Subcutaneous adipose tissue (tissue), 4 donors: ENCODE measurements around the gene CD300LF. TPM values are rescaled to one million over a fixed set of nuclear protein-coding genes. Genes with fewer than 3 reads are reported as not detected.

Experiments used
- total RNA-seq, 4 donors: library from RNA; depleted of rRNA; stranded (reverse); fragments of >200 nt; gene quantifications; one replicate each; pipeline ENCODE4 v1.1.0, GENCODE V29; 2016
- TF ChIP-seq, protein P1 (sequence below): fragments of 450-650 bp; IDR thresholded peaks from one replicate; pipeline ENCODE4 v1.5.1; 2016; ENCODE audit warnings: low read depth, mild to moderate bottlenecking, control low read depth, antibody characterized with exemption, moderate library complexity

Gene CD300LF
- total RNA-seq, 4 donors from 2014 or later, result 0.98 to 6.8 (median 1.1) TPM; not detected in 1

DNA sequence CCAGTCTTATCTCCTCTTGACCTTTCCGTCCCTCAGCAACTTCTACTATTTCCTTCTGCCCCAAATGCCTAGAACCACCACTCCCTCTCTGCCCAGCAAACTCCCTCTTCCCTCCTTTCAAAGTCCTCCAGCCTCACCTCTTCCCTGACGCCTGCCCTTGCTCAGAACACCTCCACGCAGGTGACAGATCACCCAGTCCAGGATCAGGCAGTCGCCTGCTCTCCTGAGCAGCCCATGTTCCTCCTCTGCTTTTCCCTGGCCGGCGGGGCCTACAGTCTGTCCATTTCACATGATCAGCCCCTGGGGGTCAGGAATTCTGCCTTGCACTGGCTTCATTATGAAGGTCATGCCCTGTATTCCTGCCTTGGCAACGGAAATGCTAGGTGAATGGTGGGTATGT, 422 bp downstream of the CD300LF start:
- TF ChIP-seq, protein P1, sequence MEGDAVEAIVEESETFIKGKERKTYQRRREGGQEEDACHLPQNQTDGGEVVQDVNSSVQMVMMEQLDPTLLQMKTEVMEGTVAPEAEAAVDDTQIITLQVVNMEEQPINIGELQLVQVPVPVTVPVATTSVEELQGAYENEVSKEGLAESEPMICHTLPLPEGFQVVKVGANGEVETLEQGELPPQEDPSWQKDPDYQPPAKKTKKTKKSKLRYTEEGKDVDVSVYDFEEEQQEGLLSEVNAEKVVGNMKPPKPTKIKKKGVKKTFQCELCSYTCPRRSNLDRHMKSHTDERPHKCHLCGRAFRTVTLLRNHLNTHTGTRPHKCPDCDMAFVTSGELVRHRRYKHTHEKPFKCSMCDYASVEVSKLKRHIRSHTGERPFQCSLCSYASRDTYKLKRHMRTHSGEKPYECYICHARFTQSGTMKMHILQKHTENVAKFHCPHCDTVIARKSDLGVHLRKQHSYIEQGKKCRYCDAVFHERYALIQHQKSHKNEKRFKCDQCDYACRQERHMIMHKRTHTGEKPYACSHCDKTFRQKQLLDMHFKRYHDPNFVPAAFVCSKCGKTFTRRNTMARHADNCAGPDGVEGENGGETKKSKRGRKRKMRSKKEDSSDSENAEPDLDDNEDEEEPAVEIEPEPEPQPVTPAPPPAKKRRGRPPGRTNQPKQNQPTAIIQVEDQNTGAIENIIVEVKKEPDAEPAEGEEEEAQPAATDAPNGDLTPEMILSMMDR, result no peak

DNA sequence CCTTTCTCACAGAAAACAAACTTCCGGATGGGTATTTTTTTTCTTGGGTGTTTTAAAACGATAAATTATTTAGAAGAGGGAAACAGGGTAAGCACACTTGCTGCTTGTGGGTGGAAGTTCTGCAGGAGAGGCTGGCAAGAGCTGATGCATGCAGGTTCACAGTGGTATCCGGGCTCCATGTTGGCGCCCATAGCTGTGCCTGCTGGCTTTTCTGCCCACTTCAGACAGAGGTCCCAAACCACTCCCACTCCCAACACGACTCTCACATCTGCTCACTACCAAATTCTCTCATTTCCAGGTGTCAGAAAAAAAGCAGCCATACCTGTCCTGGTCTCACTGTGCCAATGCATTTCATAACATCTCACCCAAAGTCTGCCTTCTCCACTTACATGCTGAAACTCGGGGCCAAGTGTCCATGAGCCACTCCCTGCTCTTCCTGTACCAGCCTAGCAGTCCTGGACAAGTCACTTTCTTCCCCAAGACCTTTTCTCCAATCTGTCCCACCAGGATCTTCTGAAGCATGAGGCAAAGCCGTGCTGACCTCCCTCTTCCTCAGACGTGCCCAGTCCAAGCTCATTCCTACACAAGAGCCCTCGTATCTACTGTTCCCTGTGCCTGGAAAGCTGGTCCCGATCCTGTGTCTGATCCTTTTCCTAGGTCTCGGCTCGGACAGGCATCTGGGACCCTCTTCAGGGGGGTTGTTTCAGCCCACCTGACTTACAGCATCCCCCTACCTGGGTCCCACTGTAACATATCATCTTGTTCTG, 1.5 kb downstream of the CD300LF start:
- TF ChIP-seq, protein P1, result no peak

DNA sequence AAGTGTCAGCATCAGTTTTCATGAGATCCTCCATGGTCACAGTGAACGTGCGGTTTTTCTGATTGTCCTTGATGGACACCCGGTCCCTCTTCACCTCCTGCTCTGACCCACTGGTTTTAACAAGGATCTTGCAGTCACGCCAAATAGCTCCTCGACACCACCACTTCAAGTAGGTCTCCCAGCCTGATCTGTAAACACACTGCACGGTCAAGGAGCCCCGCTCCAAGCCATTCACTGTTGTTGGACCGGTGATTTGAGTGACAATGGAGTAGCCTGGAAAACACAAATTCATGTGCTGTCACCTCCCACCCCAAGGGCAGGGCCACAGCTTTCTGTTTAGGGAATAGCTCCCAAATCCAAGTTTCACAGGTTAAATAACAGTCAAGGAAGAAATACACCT, 8.2 kb downstream of the CD300LF start:
- TF ChIP-seq, protein P1, result no peak

DNA sequence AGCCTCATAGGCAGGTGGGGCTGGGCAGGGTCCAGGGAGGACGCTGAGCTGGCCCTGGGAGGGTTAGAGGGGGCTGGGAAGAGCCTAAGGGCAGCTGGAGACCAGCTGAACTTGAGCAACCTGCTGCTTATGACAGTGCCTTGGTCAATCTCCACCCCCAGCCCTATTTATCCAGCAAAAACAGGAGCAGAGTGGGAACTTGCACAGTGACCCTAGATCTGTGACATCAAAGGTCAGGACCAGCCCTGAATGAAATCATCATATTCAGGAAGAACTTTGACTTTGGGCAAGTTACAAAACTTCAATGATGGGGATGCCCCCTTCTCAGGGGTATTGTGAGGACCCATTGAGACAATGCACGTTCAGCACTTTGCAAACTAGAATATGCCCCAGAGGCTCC, 9.4 kb downstream of the CD300LF start:
- TF ChIP-seq, protein P1, result no peak

DNA sequence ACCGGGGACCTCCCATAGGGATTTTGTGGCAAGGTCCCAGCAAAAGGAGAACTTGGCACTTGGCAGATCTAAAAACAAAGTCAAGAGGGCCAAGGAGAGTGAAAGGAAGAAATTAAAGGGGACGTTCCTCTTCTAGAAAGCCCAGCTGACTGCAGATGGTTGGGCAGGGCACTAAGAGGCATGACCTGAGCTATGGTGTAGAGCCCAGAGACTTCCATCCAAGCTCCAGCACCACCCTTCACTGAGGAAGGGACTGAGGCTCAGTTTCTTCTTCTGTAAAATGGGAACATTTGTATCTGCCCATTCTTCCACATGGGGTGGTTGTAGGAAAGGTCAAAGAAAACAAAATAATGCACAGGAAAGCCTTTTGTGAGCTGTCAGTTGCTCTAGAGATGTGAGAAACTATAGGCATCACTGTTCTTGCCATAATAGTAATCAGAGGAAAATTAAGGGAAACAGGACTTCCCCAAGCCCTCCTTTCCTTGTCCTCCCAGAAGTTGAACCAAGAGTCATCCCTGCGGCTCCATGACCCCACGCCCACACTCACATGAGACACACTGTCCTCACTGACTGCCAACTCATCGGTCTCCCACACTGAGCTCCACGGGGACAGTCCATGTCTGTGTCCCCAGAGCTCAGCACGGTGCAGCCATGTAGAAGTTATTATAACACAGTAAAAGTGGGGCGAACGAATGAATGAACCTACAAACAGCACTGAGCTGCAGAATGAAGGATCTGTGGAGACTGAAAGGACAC, 10.4 kb downstream of the CD300LF start:
- TF ChIP-seq, protein P1, result no peak

DNA sequence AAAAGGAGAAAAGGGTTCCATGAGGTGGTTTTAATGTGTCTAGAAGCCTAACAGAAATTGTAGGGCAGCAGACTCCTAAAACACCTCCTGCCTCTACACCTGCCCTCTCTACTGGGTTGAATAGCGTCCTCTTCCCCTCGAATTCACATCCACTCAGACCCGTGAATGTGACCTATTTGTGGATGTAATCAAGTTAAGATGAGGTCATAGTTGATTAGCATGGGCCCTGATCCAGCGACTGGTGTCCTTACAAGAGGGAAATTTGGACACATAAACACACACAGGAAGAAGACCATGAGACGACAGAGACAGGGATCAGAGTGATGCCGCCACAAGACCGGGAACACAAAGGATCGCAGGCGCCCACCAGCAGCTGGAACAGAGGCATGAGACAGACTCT, 13.5 kb downstream of the CD300LF start:
- TF ChIP-seq, protein P1, result no peak

DNA sequence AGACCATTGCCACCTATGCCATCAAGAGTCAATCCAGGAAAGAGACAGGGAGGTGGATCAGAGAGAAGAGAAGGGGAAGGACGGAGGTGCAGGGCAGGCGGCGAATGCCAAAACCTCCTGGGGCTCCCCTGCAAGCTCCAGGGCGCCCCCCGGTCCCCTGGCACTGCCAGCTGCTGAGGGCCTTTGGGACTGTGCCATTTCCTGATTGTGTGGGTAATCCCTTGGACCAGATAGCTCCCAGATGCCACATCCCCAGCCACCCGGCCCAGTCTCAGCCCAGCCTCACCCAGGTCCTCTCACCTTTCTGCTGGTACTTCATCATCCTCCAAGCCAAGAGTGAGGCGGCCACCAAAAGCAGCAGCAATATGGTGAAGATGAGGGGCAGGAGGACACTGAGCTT, 14.7 kb downstream of the CD300LF start:
- TF ChIP-seq, protein P1, result no peak
